Measurements from ENCODE around the gene C10orf143. TPM values are rescaled to one million over a fixed set of nuclear protein-coding genes. Genes with fewer than 3 reads are reported as not detected.

The C10orf143 gene
- polyA plus RNA-seq, 1 donor (not counting 4 experiments of a cell fraction or from before 2014, with no cell fraction given), result 1.4 TPM

- Histone ChIP-seq H3K4me1 (ENCODE audit: control insufficient read depth, extremely low read depth, insufficient read depth, low read length) (peaks cover 38% of the 10 kb centered on the region), H3K27ac (ENCODE audit: control insufficient read depth, insufficient read depth, low read length) (peak overlapping the region; percentile 88)
- no peak for FAIRE-seq
Measured at GRCh38 chr10:130137659-130138478, 27.2 kb upstream of the C10orf143 start.

GRCh38 chr10:130137090-130137448, 26.4 kb upstream of the C10orf143 start:
- H3K27ac ChIP-seq (ENCODE audit: control insufficient read depth, insufficient read depth, low read length), result peak overlapping the region; percentile 88
- H3K27me3 ChIP-seq (ENCODE audit: control insufficient read depth, extremely low read depth, insufficient read depth, low read length), result no peaks in the 10 kb centered on the region
- no peak for DNase-seq (ENCODE audit: low read depth, low spot score)
- H3K9ac ChIP-seq (ENCODE audit: control insufficient read depth, extremely low read depth, insufficient read depth, low read length), result peak overlapping the region; percentile 82
- H3K4me1 ChIP-seq (ENCODE audit: control insufficient read depth, extremely low read depth, insufficient read depth, low read length), result peaks cover 36% of the 10 kb centered on the region
- H3K4me3 ChIP-seq (ENCODE audit: control insufficient read depth in 2 of 3, extremely low read depth in 1 of 3, insufficient read depth in 2 of 3, low read depth in 1 of 3, low read length in 3 of 3), result peak overlapping the region; percentile 77 to 87 (median 86)
- dilution Hi-C loops (cut with MboI; ENCODE audit: extremely low pct_ligation_motif_present, low sequenced_read_pairs), result no loop called here
- H3K79me2 ChIP-seq (ENCODE audit: control insufficient read depth, insufficient read depth, low read length), result peaks cover 56% of the 10 kb centered on the region
- TF ChIP-seq CTCF (optimal IDR thresholded peaks at IDR 0.05 in 1 of 3, IDR thresholded peaks at IDR 0.05 in 1 of 3, conservative IDR thresholded peaks at IDR 0.05 in 1 of 3; ENCODE audit: extremely low read depth in 1 of 3, insufficient read depth in 2 of 3, low read length in 3 of 3) (no peak), EZH2 (IDR thresholded peaks at IDR 0.05; ENCODE audit: low read length) (no peak)
- no peaks in the 10 kb centered on the region for H3K9me3 ChIP-seq (ENCODE audit: control insufficient read depth, low read depth, low read length)
- H3K9me1 ChIP-seq (ENCODE audit: control insufficient read depth, extremely low read depth, insufficient read depth, low read length), result peaks cover 6% of the 10 kb centered on the region
- peak; percentile 20 for FAIRE-seq
- no peak overlapping the region for H2AFZ ChIP-seq (ENCODE audit: control insufficient read depth, low read length)
- peak overlapping the region; percentile 98 for H3K4me2 ChIP-seq (ENCODE audit: control insufficient read depth, extremely low read depth, insufficient read depth, low read depth, low read length)
- peaks cover 24% of the 10 kb centered on the region for H4K20me1 ChIP-seq (ENCODE audit: control insufficient read depth, extremely low read depth, insufficient read depth, low read length)
- peaks cover 2 to 9% of the 10 kb centered on the region in 2 experiments for H3K36me3 ChIP-seq (ENCODE audit: control insufficient read depth in 2 of 2, extremely low read depth in 1 of 2, insufficient read depth in 2 of 2, low read length in 2 of 2)

More at GRCh38 chr10:130137659-130138478, 27.2 kb upstream of the C10orf143 start:
- DNase-seq (ENCODE audit: low read depth, low spot score), result no peak
- Histone ChIP-seq H3K79me2 (ENCODE audit: control insufficient read depth, insufficient read depth, low read length) (peaks cover 64% of the 10 kb centered on the region), H3K27me3 (ENCODE audit: control insufficient read depth, extremely low read depth, insufficient read depth, low read length) (no peaks in the 10 kb centered on the region), H3K9me3 (ENCODE audit: control insufficient read depth, low read depth, low read length) (no peaks in the 10 kb centered on the region), H3K36me3 (ENCODE audit: control insufficient read depth in 2 of 2, extremely low read depth in 1 of 2, insufficient read depth in 2 of 2, low read length in 2 of 2) (peaks cover 5 to 15% of the 10 kb centered on the region in 2 experiments), H3K9ac (ENCODE audit: control insufficient read depth, extremely low read depth, insufficient read depth, low read length) (peak overlapping the region; percentile 82), H2AFZ (ENCODE audit: control insufficient read depth, low read length) (no peak overlapping the region), H3K4me3 (ENCODE audit: control insufficient read depth in 2 of 3, extremely low read depth in 1 of 3, insufficient read depth in 2 of 3, low read depth in 1 of 3, low read length in 3 of 3) (peak overlapping the region; percentile 77 to 87 (median 86)), H3K9me1 (ENCODE audit: control insufficient read depth, extremely low read depth, insufficient read depth, low read length) (peaks cover 8% of the 10 kb centered on the region), H3K4me2 (ENCODE audit: control insufficient read depth, extremely low read depth, insufficient read depth, low read depth, low read length) (peak overlapping the region; percentile 98), H4K20me1 (ENCODE audit: control insufficient read depth, extremely low read depth, insufficient read depth, low read length) (peaks cover 31% of the 10 kb centered on the region)
- TF ChIP-seq CTCF (optimal IDR thresholded peaks at IDR 0.05 in 1 of 3, IDR thresholded peaks at IDR 0.05 in 1 of 3, conservative IDR thresholded peaks at IDR 0.05 in 1 of 3; ENCODE audit: extremely low read depth in 1 of 3, insufficient read depth in 2 of 3, low read length in 3 of 3) (no peak), EZH2 (IDR thresholded peaks at IDR 0.05; ENCODE audit: low read length) (no peak)
- dilution Hi-C loops (cut with MboI; ENCODE audit: extremely low pct_ligation_motif_present, low sequenced_read_pairs), result no loop called here
